ENCODE measurements around the gene SPSB1. TPM values are rescaled to one million over a fixed set of nuclear protein-coding genes. Genes with fewer than 3 reads are reported as not detected.
A peak's percentile ranks its signal among the peaks of the same experiment; 100 is the strongest.

The SPSB1 gene
- total RNA-seq, 1 experiment from 2014 or later, result 2.9 TPM

- Histone ChIP-seq H2BK20ac (ENCODE audit: low read depth, low read length, poor library complexity, severe bottlenecking) (no peak overlapping the region), H3K79me1 (ENCODE audit: insufficient read depth, low read depth, low read length, poor library complexity, severe bottlenecking) (no peaks in the 10 kb centered on the region), H4K91ac (ENCODE audit: insufficient read length, low read depth, low read length) (peak overlapping the region; percentile 1), H2AK5ac (ENCODE audit: insufficient read length, low read length) (peak overlapping the region; percentile 0), H2AFZ (ENCODE audit: low read length) (no peak overlapping the region), H3K9me3 (ENCODE audit: control insufficient read depth, low read depth, low read length) (peaks cover 8% of the 10 kb centered on the region), H3T11ph (ENCODE audit: low read length) (peak overlapping the region; percentile 37), H3K27me3 (ENCODE audit: insufficient read depth, low read length) (no peaks in the 10 kb centered on the region), H3K4ac (ENCODE audit: low read depth, low read length) (peak overlapping the region; percentile 66; the same call in 1 of the 2 replicates), H3K56ac (ENCODE audit: insufficient read length, low read depth, low read length) (no peak overlapping the region), H3K14ac (ENCODE audit: insufficient read depth, low read length) (peak overlapping the region; percentile 8; the same call in 1 of the 2 replicates), H2BK120ac (ENCODE audit: low read depth, low read length, poor library complexity, severe bottlenecking) (peak overlapping the region; percentile 24), H2BK15ac (ENCODE audit: low read depth, low read length) (no peak overlapping the region), H4K8ac (replicated peaks; ENCODE audit: insufficient read length, low read depth, low read length) (peak overlapping the region; percentile 62), H3K79me2 (ENCODE audit: insufficient read depth, low read length) (no peaks in the 10 kb centered on the region), H2BK12ac (ENCODE audit: insufficient read length, low read depth, low read length) (no peak overlapping the region), H4K20me1 (ENCODE audit: control insufficient read depth, insufficient read depth, insufficient read length) (no peaks in the 10 kb centered on the region), H4K5ac (ENCODE audit: insufficient read length, low read depth, low read length) (peak overlapping the region; percentile 60), H3K4me2 (ENCODE audit: insufficient read depth, insufficient read length, low read length) (no peak overlapping the region), H3K4me1 (ENCODE audit: insufficient read depth, low read length) (no peaks in the 10 kb centered on the region), H3K27ac (ENCODE audit: insufficient read length, low read depth, low read length) (peak overlapping the region; percentile 6), H3K23me2 (ENCODE audit: insufficient read length, low read depth, low read length, poor library complexity, severe bottlenecking) (no peaks in the 10 kb centered on the region), H3K23ac (ENCODE audit: insufficient read length, low read depth, low read length) (peak overlapping the region; percentile 4), H2BK5ac (ENCODE audit: insufficient read length, low read length) (peak overlapping the region; percentile 23), H3K9ac (ENCODE audit: extremely low read depth, insufficient read length, low read length) (no peak overlapping the region), H3K18ac (ENCODE audit: insufficient read length, low read depth, low read length) (peak overlapping the region; percentile 89)
- Mint-ChIP-seq H3K9me3 (peaks cover 26 to 29% of the 10 kb centered on the region in 2 experiments), H3K4me1 (peaks cover 3 to 9% of the 10 kb centered on the region in 2 experiments; a peak in 2 of 4 replicates), H3K27ac (peak overlapping the region in 2 of 3 experiments; percentile 17 to 68; a peak in 4 of 7 replicates), H3K36me3 (ENCODE audit: insufficient read depth in 1 of 3, low read depth in 3 of 3) (peaks cover 22 to 40% (median 30%) of the 10 kb centered on the region in 3 experiments), H3K4me3 (no peak overlapping the region), H3K27me3 (ENCODE audit: low read depth) (peaks cover 2% of the 10 kb centered on the region; the same call in 1 of the 2 replicates)
- TF ChIP-seq CTCF (conservative IDR thresholded peaks at IDR 0.05), result no peak
- no CpG with 5 or more reads among the region's 20 CpGs for WGBS (ENCODE audit: extremely low coverage, insufficient read length, low lambda C conversion rate)
- no peak for DNase-seq
Observed at GRCh38 chr1:9260059-9260766, 32.5 kb upstream of the SPSB1 start.

Data from H9 (cell line).